Mesenteric fat pad (tissue), 1 donor: ENCODE measurements around the gene EFCAB6. TPM values are rescaled to one million over a fixed set of nuclear protein-coding genes. Genes with fewer than 3 reads are reported as not detected.

Experiments
- DNase-seq: peaks from one replicate; pipeline ENCODE4 v3.0.0-alpha.2; 2020; ENCODE audit warnings: low spot score
- total RNA-seq: library from RNA; stranded (reverse); fragmentation: NEBNext Ultra II Directional; extraction: Animal tissue kit (Norgen Biotek cat#: 25700); gene quantifications from one replicate; pipeline ENCODE4 v1.2.1, GENCODE V29; 2021
- donor health status: DM: yes; HTN: yes; CAD: no.

Gene EFCAB6
- total RNA-seq, 1 donor from 2014 or later: 1.3 TPM

GRCh38 chr22:43488031-43488866 lies 323.9 kb downstream of the EFCAB6 start:
- no peak for DNase-seq

GRCh38 chr22:43487311-43488030 lies 324.6 kb downstream of the EFCAB6 start:
- DNase-seq: no peak

DNA sequence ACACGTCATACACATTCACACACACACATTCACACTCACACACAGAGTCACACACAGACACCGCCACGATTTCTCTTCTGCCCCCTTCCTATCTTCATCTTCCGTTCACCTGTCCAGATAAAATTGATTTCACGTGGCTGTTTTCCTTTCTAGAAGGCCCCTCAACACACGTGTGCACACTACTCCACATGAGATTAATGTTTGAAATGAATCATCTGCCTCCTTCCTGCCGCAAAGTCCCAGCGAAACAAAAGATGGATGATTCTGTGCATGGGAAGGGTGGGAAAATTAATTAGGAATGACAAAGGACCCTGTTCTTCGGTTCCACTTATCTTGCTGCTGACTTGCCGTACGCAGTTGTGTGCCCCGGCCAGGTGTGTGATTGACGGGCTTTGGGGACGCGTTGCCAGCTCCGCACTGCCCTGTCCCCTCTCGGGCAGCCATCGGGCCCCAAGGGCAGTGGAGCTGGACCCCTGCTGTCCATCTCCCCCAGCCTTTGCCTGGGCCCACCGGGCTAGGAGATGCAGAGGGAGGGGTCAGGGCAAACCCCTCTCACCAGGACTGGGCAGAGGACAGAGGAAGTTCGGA lies 326.5 kb downstream of the EFCAB6 start:
- DNase-seq: no peak

GRCh38 chr22:43484227-43484626 lies 327.9 kb downstream of the EFCAB6 start:
- DNase-seq: no peak

- DNase-seq: no peak
These were observed 328.4 kb downstream of the EFCAB6 start for GRCh38 chr22:43483669-43484068.

DNA sequence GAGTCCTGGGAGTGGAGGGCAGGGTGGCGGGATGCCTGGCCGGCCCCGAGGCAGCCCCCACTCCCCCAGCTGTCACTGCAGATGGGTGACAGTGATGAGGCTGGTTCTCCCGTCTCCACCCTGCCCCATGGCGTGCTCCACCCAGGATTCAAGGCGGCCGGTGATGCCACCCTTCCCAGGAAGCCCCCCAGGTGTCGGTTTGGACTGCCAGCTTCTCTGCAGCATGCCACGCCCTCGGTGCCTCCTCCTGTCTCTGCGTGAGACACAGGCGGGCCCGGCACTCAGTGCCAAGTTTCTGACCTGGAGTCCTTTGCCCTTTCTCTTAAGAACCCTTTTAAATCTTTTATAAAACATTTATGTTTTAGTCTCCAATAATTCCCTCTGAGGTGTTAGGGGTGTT lies 328.8 kb downstream of the EFCAB6 start:
- DNase-seq: no peak

DNA sequence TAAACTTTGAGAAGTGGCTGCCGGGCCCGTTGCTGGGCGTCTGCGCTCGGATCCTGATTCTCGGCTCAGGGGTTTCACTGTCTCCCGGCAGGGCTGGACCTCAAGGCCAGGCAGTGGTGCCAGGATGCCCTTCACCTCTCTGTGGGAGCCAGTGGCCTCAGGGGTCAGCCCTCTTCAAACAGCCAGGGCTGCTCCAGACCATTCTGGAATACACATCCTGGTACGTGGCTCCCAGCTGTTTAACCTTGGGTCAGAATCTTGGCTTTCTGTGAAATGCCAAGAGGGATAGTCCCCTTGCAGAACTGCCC lies 329.8 kb downstream of the EFCAB6 start:
- peak; percentile 69 for DNase-seq

DNA sequence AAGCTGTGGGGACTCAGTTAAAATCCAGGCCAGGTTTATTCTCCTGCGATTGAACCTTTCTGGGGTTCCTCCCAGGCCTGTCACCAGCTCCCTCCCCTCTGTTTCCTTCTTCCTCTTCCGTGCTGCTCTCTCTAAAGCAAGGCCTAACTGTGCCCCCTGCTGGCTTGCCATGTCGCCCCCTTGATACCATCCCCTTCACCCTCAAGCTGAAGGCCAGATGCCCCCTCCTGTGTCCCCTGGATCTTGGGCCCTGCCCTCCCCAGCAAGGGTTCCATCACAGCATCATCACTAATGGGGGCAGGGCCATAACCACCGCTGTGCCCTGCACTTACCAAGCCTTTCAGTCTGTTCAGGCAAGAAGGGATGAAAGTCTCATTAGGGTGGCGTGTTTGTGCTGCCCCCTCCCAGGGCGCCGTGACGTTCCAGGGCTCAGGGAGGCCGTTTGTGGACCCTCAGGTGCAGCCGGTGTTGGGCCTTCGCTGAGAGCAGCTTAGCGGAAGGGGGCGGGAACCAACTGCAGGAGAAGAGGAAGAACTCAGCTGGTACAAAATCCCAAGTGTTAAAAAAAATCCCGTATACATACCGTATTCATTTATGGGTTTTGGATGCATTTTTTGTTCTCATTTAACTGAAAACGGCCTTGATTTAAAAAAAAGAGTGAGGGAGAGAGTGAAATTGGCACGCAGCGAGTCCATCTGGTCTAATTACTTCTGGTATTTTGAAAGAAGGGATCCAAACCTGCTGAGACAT lies 330.4 kb downstream of the EFCAB6 start:
- peak; percentile 84 for DNase-seq

GRCh38 chr22:43479962-43480361 lies 332.1 kb downstream of the EFCAB6 start:
- peak; percentile 41 for DNase-seq

- DNase-seq: peak; percentile 64
These were observed 332.7 kb downstream of the EFCAB6 start for GRCh38 chr22:43479301-43479950.

Other genes with a start within 250 kb of the EFCAB6 start
- gene SULT4A1, start 50.2 kb upstream of the EFCAB6 start, total RNA-seq: 1.7 TPM
- gene PNPLA5, start 79.7 kb upstream of the EFCAB6 start, total RNA-seq: not detected
- gene PNPLA3, start 111.5 kb upstream of the EFCAB6 start, total RNA-seq: 0.93 TPM
- gene SAMM50, start 143.1 kb upstream of the EFCAB6 start, total RNA-seq: 49.4 TPM
- 76.2 TPM for gene PARVB, start 212.0 kb upstream of the EFCAB6 start, total RNA-seq